ENCODE measurements around the gene KRTAP5-9.
"Not testable (repeated sequence)": the region's sequence is repeated elsewhere in the genome, so short reads cannot be mapped to it uniquely, and the experiment has no call there.

Gene KRTAP5-9

GRCh38 chr11:71519546-71519945 is 28.7 kb upstream of the KRTAP5-9 start:
- no peak overlapping the region for H3K4me3 ChIP-seq (ENCODE audit: low read length)
- DNase-seq (ENCODE audit: low read depth): no peak
- no peak for TF ChIP-seq CTCF (IDR thresholded peaks at IDR 0.05; ENCODE audit: insufficient read depth, low read depth, low read length, missing control alignments)

- no peak for TF ChIP-seq CTCF (IDR thresholded peaks at IDR 0.05; ENCODE audit: insufficient read depth, low read depth, low read length, missing control alignments)
These were observed 22.9 kb upstream of the KRTAP5-9 start for GRCh38 chr11:71525188-71525937.

GRCh38 chr11:71525938-71526495 is 22.2 kb upstream of the KRTAP5-9 start:
- TF ChIP-seq CTCF (IDR thresholded peaks at IDR 0.05; ENCODE audit: insufficient read depth, low read depth, low read length, missing control alignments): no peak
- H3K4me3 ChIP-seq (ENCODE audit: low read length): no peak overlapping the region
- DNase-seq (ENCODE audit: low read depth): no peak

More at GRCh38 chr11:71525188-71525937, 22.9 kb upstream of the KRTAP5-9 start:
- no peak for DNase-seq (ENCODE audit: low read depth)
- H3K4me3 ChIP-seq (ENCODE audit: low read length): no peak overlapping the region

GRCh38 chr11:71526796-71527575 is 21.2 kb upstream of the KRTAP5-9 start, which contains the start of gene KRTAP5-7:
Gene KRTAP5-7, plus strand, starts transcription at chr11:71527267. Its CDS starts 34 bp downstream, at chr11:71527301.
- not testable (repeated sequence) for H3K4me3 ChIP-seq (ENCODE audit: low read length); DNase-seq (ENCODE audit: low read depth)

- no peak for DNase-seq (ENCODE audit: low read depth)
- no peak for TF ChIP-seq CTCF (IDR thresholded peaks at IDR 0.05; ENCODE audit: insufficient read depth, low read depth, low read length, missing control alignments)
- H3K4me3 ChIP-seq (ENCODE audit: low read length): no peak overlapping the region
These were observed 20.5 kb upstream of the KRTAP5-9 start for GRCh38 chr11:71527576-71528210.

GRCh38 chr11:71530602-71531001 is 17.6 kb upstream of the KRTAP5-9 start:
- DNase-seq (ENCODE audit: low read depth): no peak
- TF ChIP-seq CTCF (IDR thresholded peaks at IDR 0.05; ENCODE audit: insufficient read depth, low read depth, low read length, missing control alignments): no peak
- H3K4me3 ChIP-seq (ENCODE audit: low read length): no peak overlapping the region

Measured in epithelial cell of esophagus (primary cell).